ENCODE data around the gene SERTAD3.

- no peak for TF ChIP-seq EP300 (IDR thresholded peaks at IDR 0.05)
- no peak for TF ChIP-seq POLR2A (IDR thresholded peaks at IDR 0.05; ENCODE audit: low read depth)
Measured at GRCh38 chr19:40392894-40393517, 51.1 kb downstream of the SERTAD3 start.
